H1 (cell line): ENCODE measurements around the gene BCAR3. TPM values are rescaled to one million over a fixed set of nuclear protein-coding genes. Genes with fewer than 3 reads are reported as not detected.

ENCODE experiments used
- CTCF ChIA-PET: fragments of 300-600 bp; sonication (Branson Sonifier 250); formaldehyde crosslinking; loops from one replicate; lab custom pipeline; 2021; ENCODE audit not compliant: partially characterized antibody; lab: Charles Lee
- POLR2A ChIA-PET: fragments of 300-600 bp; sonication (Branson Sonifier 250); formaldehyde crosslinking; loops from one replicate; lab custom pipeline; 2021; ENCODE audit warnings: inconsistent platforms; ENCODE audit not compliant: partially characterized antibody; lab: Charles Lee
- DNase-seq, 2 experiments: peaks; one replicate each; pipeline versions ENCODE4 v3.0.0 to v3.0.0-alpha.2; 2010 to 2022; ENCODE audit warnings: low spot score in 2 of 2, low read depth in 1 of 2, mixed read lengths in 1 of 2
- FAIRE-seq: peaks from 2 replicates; lab custom pipeline; 2011; peaks lifted over from hg19 to GRCh38; lab: Jason Lieb, UNC
- H2AFZ ChIP-seq: 2 replicates; pipeline ENCODE4 v1.8.1; 2012; ENCODE audit warnings: low read length, inconsistent platforms
- H2AK5ac ChIP-seq: 2 replicates; pipeline ENCODE4 v1.6.1; 2013; ENCODE audit warnings: low read depth, low read length
- H2BK120ac ChIP-seq: replicated peaks from 2 replicates; pipeline ENCODE3; 2013; ENCODE audit warnings: low read depth, low read length, inconsistent platforms
- H2BK12ac ChIP-seq: 2 replicates; pipeline ENCODE4 v1.6.1; 2013; ENCODE audit warnings: low read depth, low read length
- H2BK15ac ChIP-seq: 2 replicates; pipeline ENCODE4 v1.6.1; 2013; ENCODE audit warnings: low read length
- H2BK20ac ChIP-seq: 2 replicates; pipeline ENCODE4 v1.6.1; 2013; ENCODE audit warnings: low read length
- H2BK5ac ChIP-seq: 2 replicates; pipeline ENCODE4 v1.6.1; 2013; ENCODE audit warnings: low read depth, low read length
- H3K14ac ChIP-seq: 2 replicates; pipeline ENCODE4 v1.6.1; 2013; ENCODE audit warnings: inconsistent platforms; ENCODE audit not compliant: insufficient read length
- H3K18ac ChIP-seq: 2 replicates; pipeline ENCODE4 v1.6.1; 2013; ENCODE audit warnings: low read length; ENCODE audit errors: extremely low read depth
- H3K23ac ChIP-seq: 2 replicates; pipeline ENCODE4 v1.6.1; 2013; ENCODE audit warnings: inconsistent platforms; ENCODE audit not compliant: insufficient read length
- H3K23me2 ChIP-seq: 2 replicates; pipeline ENCODE4 v1.6.1; 2013; ENCODE audit warnings: low read depth, low read length
- H3K27ac ChIP-seq: 2 replicates; pipeline ENCODE4 v1.6.1; 2011; ENCODE audit warnings: low read depth, low read length, inconsistent platforms
- H3K27me3 ChIP-seq, 4 experiments: replicated peaks in 1 of 4; 1 replicate in 1 of 4; 2 replicates in 3 of 4; pipeline versions ENCODE4 v1.6.1 to v1.8.1; 2011 to 2013; ENCODE audit warnings: low read length in 3 of 4, mild to moderate bottlenecking in 3 of 4, inconsistent platforms in 2 of 4, mixed read lengths in 2 of 4, moderate library complexity in 1 of 4; ENCODE audit not compliant: control insufficient read depth in 3 of 4, insufficient read depth in 3 of 4; ENCODE audit errors: extremely low read depth in 1 of 4
- H3K36me3 ChIP-seq, 4 experiments: 2 replicates each; pipeline versions ENCODE4 v1.6.1 to v1.8.1; 2011 to 2013; ENCODE audit warnings: mild to moderate bottlenecking in 4 of 4, low read length in 3 of 4, moderate library complexity in 2 of 4, control low read depth in 1 of 4, inconsistent platforms in 1 of 4; ENCODE audit not compliant: insufficient read depth in 4 of 4, control insufficient read depth in 2 of 4
- H3K4ac ChIP-seq: replicated peaks from 2 replicates; pipeline ENCODE3; 2013; ENCODE audit warnings: low read length, low read depth, mixed read lengths, inconsistent platforms; ENCODE audit not compliant: insufficient read length
- H3K4me1 ChIP-seq, 4 experiments: replicated peaks in 1 of 4; 1 replicate in 1 of 4; 2 replicates in 3 of 4; pipeline versions ENCODE4 v1.6.1 to v1.8.1; 2011 to 2013; ENCODE audit warnings: low read length in 3 of 4, inconsistent platforms in 2 of 4, mixed read lengths in 1 of 4; ENCODE audit not compliant: insufficient read depth in 4 of 4, control insufficient read depth in 3 of 4
- H3K4me2 ChIP-seq, 2 experiments: 2 replicates each; pipeline versions ENCODE4 v1.6.1 to v1.8.1; 2011 to 2013; ENCODE audit warnings: low read depth in 2 of 2, low read length in 2 of 2, control low read depth in 1 of 2, inconsistent platforms in 1 of 2, mild to moderate bottlenecking in 1 of 2; ENCODE audit not compliant: insufficient read depth in 1 of 2
- H3K4me3 ChIP-seq, 4 experiments: fragments of 200-600, 300-600 bp in 1 of 4; sonication (generic), shearing (Covaris generic), sonication (Bioruptor Twin) in 1 of 4; 2 replicates each; pipeline versions ENCODE4 v1.5.1 to v1.8.1; 2011 to 2016; ENCODE audit warnings: low read length in 4 of 4, low read depth in 3 of 4, control low read depth in 2 of 4, inconsistent platforms in 2 of 4, mild to moderate bottlenecking in 2 of 4, mixed read lengths in 1 of 4, moderate library complexity in 1 of 4; ENCODE audit not compliant: insufficient read depth in 2 of 4; ENCODE audit errors: extremely low read depth in 1 of 4
- H3K56ac ChIP-seq: replicated peaks from 2 replicates; pipeline ENCODE3; 2013; ENCODE audit warnings: low read depth, mild to moderate bottlenecking, mixed read lengths, low read length, inconsistent platforms; ENCODE audit not compliant: insufficient read length
- H3K79me1 ChIP-seq: 2 replicates; pipeline ENCODE4 v1.6.1; 2013; ENCODE audit warnings: low read depth, low read length, control low read depth
- H3K79me2 ChIP-seq, 2 experiments: 2 replicates each; pipeline versions ENCODE4 v1.6.1 to v1.8.1; 2012 to 2013; ENCODE audit warnings: low read length in 2 of 2, mild to moderate bottlenecking in 2 of 2, inconsistent platforms in 1 of 2; ENCODE audit not compliant: insufficient read depth in 2 of 2, control insufficient read depth in 1 of 2
- H3K9ac ChIP-seq, 4 experiments: replicated peaks in 1 of 4; 1 replicate in 1 of 4; 2 replicates in 3 of 4; pipeline versions ENCODE4 v1.6.1 to v1.8.1; 2011 to 2013; ENCODE audit warnings: low read depth in 3 of 4, low read length in 3 of 4, control low read depth in 2 of 4, mild to moderate bottlenecking in 2 of 4, moderate library complexity in 2 of 4, inconsistent platforms in 1 of 4; ENCODE audit errors: extremely low read depth in 1 of 4
- H3K9me3 ChIP-seq, 2 experiments: 2 replicates each; pipeline versions ENCODE4 v1.6.1 to v1.8.1; 2012 to 2013; ENCODE audit warnings: mild to moderate bottlenecking in 2 of 2, moderate library complexity in 2 of 2, control low read depth in 1 of 2, inconsistent platforms in 1 of 2, low read depth in 1 of 2, low read length in 1 of 2, mixed read lengths in 1 of 2; ENCODE audit not compliant: insufficient read depth in 2 of 2
- H4K20me1 ChIP-seq, 2 experiments: replicated peaks in 1 of 2; 2 replicates each; pipeline versions ENCODE3 to v1.8.1; 2011 to 2013; ENCODE audit warnings: inconsistent platforms in 2 of 2, low read length in 2 of 2, mild to moderate bottlenecking in 1 of 2; ENCODE audit not compliant: insufficient read depth in 2 of 2, control insufficient read depth in 1 of 2
- H4K5ac ChIP-seq: 2 replicates; pipeline ENCODE4 v1.6.1; 2013; ENCODE audit warnings: low read length, low read depth, mixed read lengths, inconsistent platforms; ENCODE audit not compliant: insufficient read length
- H4K8ac ChIP-seq: 2 replicates; pipeline ENCODE4 v1.8.0; 2013; ENCODE audit warnings: mild to moderate bottlenecking, moderate library complexity, low read length, inconsistent platforms; ENCODE audit not compliant: insufficient read depth; ENCODE audit errors: extremely low read depth
- H4K91ac ChIP-seq: replicated peaks from 2 replicates; pipeline ENCODE3; 2013; ENCODE audit warnings: low read length, mixed read lengths, inconsistent platforms; ENCODE audit not compliant: insufficient read length
- BCL11A ChIP-seq, 2 experiments: IDR thresholded peaks; one replicate each; pipeline ENCODE4 v1.6.1; 2011; ENCODE audit warnings: low read depth in 2 of 2, low read length in 2 of 2, mild to moderate bottlenecking in 2 of 2
- CREB1 ChIP-seq: IDR thresholded peaks from 2 replicates; pipeline ENCODE4 v1.6.1; 2012; ENCODE audit warnings: inconsistent platforms
- EGR1 ChIP-seq: IDR thresholded peaks from 2 replicates; pipeline ENCODE4 v1.6.1; 2011; ENCODE audit warnings: low read depth, low read length, borderline replicate concordance
- FOSL1 ChIP-seq: IDR thresholded peaks from 2 replicates; pipeline ENCODE4 v1.6.1; 2011; ENCODE audit warnings: mild to moderate bottlenecking, low read depth, low read length, moderate library complexity; ENCODE audit not compliant: insufficient read depth
- GTF2F1 ChIP-seq: IDR thresholded peaks from 2 replicates; pipeline ENCODE4 v1.6.1; 2012; ENCODE audit warnings: low read depth, low read length, improper control_type of control experiment, borderline replicate concordance
- JUND ChIP-seq: IDR thresholded peaks from 2 replicates; pipeline ENCODE4 v1.6.1; 2011; ENCODE audit warnings: mild to moderate bottlenecking, improper control_type of control experiment, low read length
- KDM1A ChIP-seq: fragments of 200-600, 300-600 bp; sonication (generic); IDR thresholded peaks from 2 replicates; pipeline ENCODE4 v1.7.1; 2016; ENCODE audit warnings: mild to moderate bottlenecking, low read length, borderline replicate concordance
- POLR2A ChIP-seq, 2 experiments: IDR thresholded peaks; 1 replicate in 1 of 2; 2 replicates in 1 of 2; pipeline ENCODE4 v1.6.1; 2011; ENCODE audit warnings: low read depth in 2 of 2, low read length in 2 of 2, mild to moderate bottlenecking in 2 of 2; ENCODE audit errors: control extremely low read depth in 1 of 2
- POLR2AphosphoS5 ChIP-seq: IDR thresholded peaks from 2 replicates; pipeline ENCODE4 v1.6.1; 2011; ENCODE audit warnings: low read depth, low read length
- POU5F1 ChIP-seq: IDR thresholded peaks from 2 replicates; pipeline ENCODE4 v1.6.1; 2011; ENCODE audit warnings: low read depth, mild to moderate bottlenecking, low read length, moderate library complexity
- RFX5 ChIP-seq: IDR thresholded peaks from 2 replicates; pipeline ENCODE4 v1.6.1; 2011; ENCODE audit warnings: low read depth, low read length, improper control_type of control experiment, borderline replicate concordance
- SP1 ChIP-seq: IDR thresholded peaks from 2 replicates; pipeline ENCODE4 v1.6.1; 2011; ENCODE audit warnings: low read depth, low read length
- SP4 ChIP-seq: IDR thresholded peaks from 2 replicates; pipeline ENCODE4 v1.6.1; 2012; ENCODE audit warnings: low read length, inconsistent platforms
- TAF1 ChIP-seq: IDR thresholded peaks from 2 replicates; pipeline ENCODE4 v1.6.1; 2011; ENCODE audit warnings: mild to moderate bottlenecking, low read depth, low read length
- TBP ChIP-seq: IDR thresholded peaks from 2 replicates; pipeline ENCODE4 v1.6.1; 2011; ENCODE audit warnings: low read depth, low read length, improper control_type of control experiment
- WGBS, 2 experiments: shearing (Covaris generic) in 1 of 2; methylation state at CpG; one replicate each; pipeline versions ENCODE4 v1.1.6 to v1.1.7; 2013 to 2015; ENCODE audit warnings: low lambda C conversion rate in 2 of 2, mixed read lengths in 2 of 2, inconsistent platforms in 1 of 2, low coverage in 1 of 2, missing lambda C conversion rate in 1 of 2; ENCODE audit not compliant: insufficient replicate concordance in 2 of 2, insufficient coverage in 1 of 2, insufficient read length in 1 of 2; ENCODE audit errors: extremely low coverage in 1 of 2, missing lambda C conversion rate in 1 of 2; 5-methylcytosine and 5-hydroxymethylcytosine counted together
- polyA plus RNA-seq, 7 experiments: library from polyadenylated mRNA; depleted of rRNA in 3 of 7; stranded (reverse) in 5 of 7; unstranded in 2 of 7; fragments of >200 nt in 5 of 7; fragments of 200-250 nt in 2 of 7; gene quantifications; 1 replicate in 5 of 7; 2 replicates in 1 of 7; 4 replicates in 1 of 7; pipeline versions ENCODE4 v1.2.1 to v1.2.3, GENCODE V29; 2011 to 2013; ENCODE audit warnings: missing spikeins in 2 of 7, mixed read lengths in 2 of 7
- total RNA-seq: library from RNA; stranded (reverse); fragmentation: NEBNext Ultra II Directional; extraction: Animal tissue kit (Norgen Biotek cat#: 25700); gene quantifications from 2 replicates; pipeline ENCODE4 v1.2.1, GENCODE V29; 2021
- TF ChIP-seq, protein P1 (sequence below): IDR thresholded peaks from 2 replicates; pipeline ENCODE4 v1.6.1; 2011; ENCODE audit warnings: low read depth, mild to moderate bottlenecking, low read length; ENCODE audit not compliant: insufficient read depth

Gene BCAR3
- total and polyA plus RNA-seq, 2 of the 8 experiments (the other 6 are each of a cell fraction or from before 2014, with no cell fraction given) = 5.6 to 9.2 TPM

DNA sequence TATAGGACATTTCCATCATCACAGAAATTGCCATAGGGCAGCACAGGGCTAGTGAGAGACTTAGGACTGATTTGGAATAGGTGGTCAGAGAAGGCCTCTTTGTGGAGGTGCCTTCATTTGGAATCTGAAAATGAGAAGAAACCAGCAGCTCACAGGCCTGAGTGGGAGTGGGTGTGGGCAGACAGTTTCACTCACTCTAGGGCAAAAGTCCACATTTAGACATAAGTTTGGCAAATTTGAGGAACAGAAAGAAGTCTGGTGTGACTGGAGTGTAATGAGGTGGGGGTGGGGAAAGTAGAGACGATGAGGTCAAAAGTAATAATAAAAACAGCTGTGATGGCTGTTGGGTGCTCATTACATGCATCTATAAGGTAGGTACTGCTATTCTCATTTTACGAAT lies 22.4 kb upstream of the BCAR3 start:
- Histone ChIP-seq H3K14ac (no peak overlapping the region), H3K27ac (no peak overlapping the region), H4K20me1 (no peaks in the 10 kb centered on the region), H3K9ac (no peak overlapping the region), H3K4me2 (no peak overlapping the region), H3K36me3 (no peaks in the 10 kb centered on the region), H3K23ac (no peak overlapping the region), H3K56ac (no peak overlapping the region), H3K4ac (no peak overlapping the region), H3K4me1 (peaks cover 0 to 7% (median 4%) of the 10 kb centered on the region in 4 experiments; a peak in 5 of 7 replicates), H2BK120ac (no peak overlapping the region), H4K5ac (no peak overlapping the region), H3K18ac (no peak overlapping the region), H2BK5ac (no peak overlapping the region), H3K9me3 (no peaks in the 10 kb centered on the region), H4K8ac (no peak overlapping the region), H4K91ac (no peak overlapping the region), H3K4me3 (no peak overlapping the region), H3K23me2 (no peaks in the 10 kb centered on the region), H2BK15ac (0 out of 2 replicates have a peak overlapping the region, but pooled peaks have one; percentile 29), H3K79me1 (no peaks in the 10 kb centered on the region), H2AFZ (no peak overlapping the region), H2BK12ac (no peak overlapping the region), H3K27me3 (no peaks in the 10 kb centered on the region), H3K79me2 (no peaks in the 10 kb centered on the region), H2AK5ac (no peak overlapping the region), H2BK20ac (no peak overlapping the region)
- ChIA-PET POLR2A (interaction anchor here (0.7 kb wide), 1 partner anchor 143 kb away, joined by 4 read pairs; no protein-coding TSS in a partner anchor), CTCF (interaction anchor here (1.0 to 4.0 kb wide), 4 partner anchors 37 to 110 kb away, joined by 3 to 33 read pairs (median 7); no protein-coding TSS in a partner anchor)
- WGBS, 2 experiments = 94 to 100% methylated on average over 1 to 2 of the region's 2 CpGs
- FAIRE-seq (no peak), DNase-seq (no peak)
- TF ChIP-seq FOSL1 (no peak), CREB1 (no peak), TBP (no peak), POU5F1 (no peak), POLR2A (IDR thresholded peaks at IDR 0.05; ENCODE audit: control extremely low read depth in 1 of 2, low read depth in 2 of 2, low read length in 2 of 2) (no peak), EGR1 (no peak), POLR2AphosphoS5 (no peak), JUND (no peak), SP4 (no peak), SP1 (no peak), RFX5 (no peak), GTF2F1 (no peak), BCL11A (IDR thresholded peaks at IDR 0.05; ENCODE audit: low read depth in 2 of 2, low read length in 2 of 2) (no peak), KDM1A (no peak), TAF1 (no peak)
- TF ChIP-seq, protein P1, sequence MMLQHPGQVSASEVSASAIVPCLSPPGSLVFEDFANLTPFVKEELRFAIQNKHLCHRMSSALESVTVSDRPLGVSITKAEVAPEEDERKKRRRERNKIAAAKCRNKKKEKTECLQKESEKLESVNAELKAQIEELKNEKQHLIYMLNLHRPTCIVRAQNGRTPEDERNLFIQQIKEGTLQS = no peak
